SK-N-SH (cell line): Measurements from ENCODE around the gene SLC7A7. TPM values are rescaled to one million over a fixed set of nuclear protein-coding genes. Genes with fewer than 3 reads are reported as not detected.
"Not testable (repeated sequence)": the region's sequence is repeated elsewhere in the genome, so short reads cannot be mapped to it uniquely, and the experiment has no call there.

ENCODE experiments used
- CTCF ChIA-PET: fragments of 300-600, 350-600 bp; formaldehyde crosslinking; extraction: SDS; loops from one replicate; lab custom pipeline; 2021; lab: Yijun Ruan, JAX
- POLR2A ChIA-PET: fragments of 350-600 bp; sonication (Branson Sonifier 250); formaldehyde crosslinking; extraction: SDS; loops from one replicate; lab custom pipeline; 2020; ENCODE audit warnings: antibody characterized with exemption, inconsistent platforms; lab: Yijun Ruan, JAX
- DNase-seq: peaks from one replicate; pipeline ENCODE4 v3.0.0; 2012
- H2AFZ ChIP-seq: fragments of 200-600 bp; sonication (generic); 2 replicates; pipeline ENCODE4 v1.8.1; 2016; ENCODE audit warnings: antibody characterized with exemption, mild to moderate bottlenecking, low read depth
- H3F3A ChIP-seq: fragments of 200-600 bp; sonication (generic); replicated peaks from 2 replicates; pipeline ENCODE3; 2016; ENCODE audit warnings: antibody characterized with exemption, mild to moderate bottlenecking; ENCODE audit not compliant: insufficient read depth
- H3K27ac ChIP-seq, 2 experiments: fragments of 200-500 bp in 1 of 2; fragments of 200-600 bp in 1 of 2; sonication (Bioruptor generic) in 1 of 2; sonication (generic), shearing (Covaris generic) in 1 of 2; 2 replicates each; pipeline versions ENCODE4 v1.5.1 to v1.6.1; 2014 to 2016; ENCODE audit warnings: low read depth in 2 of 2, inconsistent platforms in 1 of 2, low read length in 1 of 2, mild to moderate bottlenecking in 1 of 2, mixed read lengths in 1 of 2
- H3K27me3 ChIP-seq: fragments of 200-600 bp; sonication (generic), shearing (Covaris generic); 2 replicates; pipeline ENCODE4 v1.6.1; 2016; ENCODE audit warnings: mixed run types; ENCODE audit not compliant: insufficient read depth
- H3K36me3 ChIP-seq, 2 experiments: fragments of 200-500 bp in 1 of 2; fragments of 200-600 bp in 1 of 2; sonication (Bioruptor generic) in 1 of 2; sonication (generic) in 1 of 2; replicated peaks in 1 of 2; 2 replicates each; pipeline versions ENCODE3 to v1.5.1; 2014 to 2016; ENCODE audit warnings: low read length in 1 of 2, mild to moderate bottlenecking in 1 of 2; ENCODE audit not compliant: insufficient read depth in 2 of 2, control insufficient read depth in 1 of 2
- H3K4me1 ChIP-seq, 2 experiments: fragments of 200-500 bp in 1 of 2; fragments of 200-600 bp in 1 of 2; sonication (Bioruptor generic) in 1 of 2; sonication (generic), shearing (Covaris generic) in 1 of 2; 2 replicates each; pipeline versions ENCODE4 v1.5.1 to v1.6.1; 2014 to 2016; ENCODE audit warnings: low read depth in 1 of 2, low read length in 1 of 2, mixed run types in 1 of 2; ENCODE audit not compliant: insufficient read depth in 2 of 2, control insufficient read depth in 1 of 2
- H3K4me2 ChIP-seq: fragments of 200-600 bp; sonication (generic), shearing (Covaris generic); 2 replicates; pipeline ENCODE4 v1.6.1; 2017; ENCODE audit warnings: mixed run types
- H3K4me3 ChIP-seq, 2 experiments: fragments of 200-500 bp in 1 of 2; fragments of 200-600 bp in 1 of 2; sonication (Bioruptor generic) in 1 of 2; sonication (generic), shearing (Covaris generic) in 1 of 2; 2 replicates each; pipeline versions ENCODE4 v1.5.1 to v1.8.1; 2014 to 2016; ENCODE audit warnings: low read depth in 2 of 2, inconsistent platforms in 1 of 2, low read length in 1 of 2, mild to moderate bottlenecking in 1 of 2, mixed read lengths in 1 of 2, moderate library complexity in 1 of 2
- H3K79me2 ChIP-seq: fragments of 200-600 bp; sonication (generic); 2 replicates; pipeline ENCODE4 v1.8.1; 2017; ENCODE audit warnings: mild to moderate bottlenecking; ENCODE audit not compliant: insufficient read depth
- H3K9ac ChIP-seq: fragments of 200-600 bp; sonication (generic); 2 replicates; pipeline ENCODE4 v1.6.1; 2017; ENCODE audit warnings: mixed run types
- H3K9me2 ChIP-seq: fragments of 200-600 bp; sonication (generic); 2 replicates; pipeline ENCODE4 v1.6.1; 2017; ENCODE audit warnings: mixed run types
- H3K9me3 ChIP-seq: fragments of 200-600 bp; sonication (generic); 2 replicates; pipeline ENCODE4 v1.6.1; 2017; ENCODE audit warnings: mixed run types, mild to moderate bottlenecking, moderate library complexity
- H4K20me1 ChIP-seq: fragments of 200-600 bp; sonication (generic); 2 replicates; pipeline ENCODE4 v1.6.1; 2017; ENCODE audit warnings: mild to moderate bottlenecking, mixed run types; ENCODE audit not compliant: insufficient read depth
- CHD2 ChIP-seq: fragments of 150-350 bp; IDR thresholded peaks from 2 replicates; pipeline ENCODE4 v1.6.1; 2018; ENCODE audit warnings: low read length; ENCODE audit not compliant: partially characterized antibody
- CTCF ChIP-seq: fragments of 200-600 bp; sonication (generic); IDR thresholded peaks from 2 replicates; pipeline ENCODE4 v1.6.1; 2017; ENCODE audit warnings: antibody characterized with exemption, mild to moderate bottlenecking, moderate library complexity
- EZH2phosphoT487 ChIP-seq: fragments of 200-600 bp; sonication (generic); IDR thresholded peaks from 2 replicates; pipeline ENCODE4 v1.6.1; 2017; ENCODE audit warnings: low read depth, mixed run types, mild to moderate bottlenecking, antibody characterized with exemption, moderate library complexity, borderline replicate concordance
- GATA2 ChIP-seq: sonication (generic); formaldehyde crosslinking; IDR thresholded peaks from 2 replicates; pipeline ENCODE4 v1.5.0; 2020; ENCODE audit warnings: mild to moderate bottlenecking, missing genetic modification reagents
- IRF3 ChIP-seq: fragments of 150-350 bp; IDR thresholded peaks from 2 replicates; pipeline ENCODE4 v1.6.1; 2016; ENCODE audit warnings: mild to moderate bottlenecking, low read depth, low read length
- JUND ChIP-seq: IDR thresholded peaks from 2 replicates; pipeline ENCODE4 v1.4.0; 2012
- PBX3 ChIP-seq: IDR thresholded peaks from 2 replicates; pipeline ENCODE4; 2012
- RAD21 ChIP-seq: IDR thresholded peaks from 2 replicates; pipeline ENCODE4 v1.6.1; 2012; ENCODE audit warnings: mild to moderate bottlenecking, low read length
- REST ChIP-seq: IDR thresholded peaks from 2 replicates; pipeline ENCODE4 v1.6.1; 2012; ENCODE audit warnings: mild to moderate bottlenecking, low read depth, low read length, moderate library complexity
- RXRA ChIP-seq: IDR thresholded peaks from 2 replicates; pipeline ENCODE4 v1.4.0; 2012; ENCODE audit warnings: low read depth, mild to moderate bottlenecking, borderline replicate concordance
- SIN3A ChIP-seq: IDR thresholded peaks from 2 replicates; pipeline ENCODE4 v1.6.1; 2012; ENCODE audit warnings: low read depth, mild to moderate bottlenecking, low read length, moderate library complexity, borderline replicate concordance
- SMC3 ChIP-seq: IDR thresholded peaks from 2 replicates; pipeline ENCODE4 v1.6.1; 2012; ENCODE audit warnings: low read depth, low read length, improper control_type of control experiment
- YY1 ChIP-seq: IDR thresholded peaks from 2 replicates; pipeline ENCODE4 v1.4.0; 2012; ENCODE audit warnings: low read depth, mild to moderate bottlenecking
- WGBS: methylation state at CpG from one replicate; pipeline ENCODE4 v1.1.6; 2017; ENCODE audit warnings: low lambda C conversion rate; 5-methylcytosine and 5-hydroxymethylcytosine counted together
- polyA plus RNA-seq, 3 experiments: library from polyadenylated mRNA; depleted of rRNA; stranded (reverse); fragments of >200 nt; gene quantifications; 2 replicates each; pipeline ENCODE4 v1.2.3, GENCODE V29; 2012

SLC7A7 gene
- polyA plus RNA-seq, 1 of the 3 experiments (the other 2 are of a cell fraction), result 0.30 TPM

- TF ChIP-seq REST, result no peak
- TF ChIP-seq PBX3, result no peak
- peak; percentile 60; the same call in 1 of the 2 replicates for TF ChIP-seq SIN3A
- no peak for TF ChIP-seq GATA2 (CRISPR knock-in tag)
- TF ChIP-seq JUND, result no peak
- peak; percentile 92 for TF ChIP-seq CTCF
Observed at GRCh38 chr14:22852940-22853767, 37.9 kb upstream of the SLC7A7 start (continued).

- peak overlapping the region in 1 of 2 experiments; percentile 90; a peak in 1 of 4 replicates for H3K27ac ChIP-seq
- peaks cover 18% of the 10 kb centered on the region for H3F3A ChIP-seq
- H3K79me2 ChIP-seq, result no peaks in the 10 kb centered on the region
- H3K9me2 ChIP-seq, result no peaks in the 10 kb centered on the region
- H4K20me1 ChIP-seq, result no peaks in the 10 kb centered on the region
- no peak overlapping the region for H3K4me3 ChIP-seq
- H3K36me3 ChIP-seq, result no peaks in the 10 kb centered on the region
- no peaks in the 10 kb centered on the region for H3K9me3 ChIP-seq
- H3K9ac ChIP-seq, result no peak overlapping the region
- no peak overlapping the region for H3K4me2 ChIP-seq
- WGBS, result 94% methylated on average over 2 of the region's 2 CpGs
- no peaks in the 10 kb centered on the region for H3K27me3 ChIP-seq
- no peak for TF ChIP-seq CHD2
- TF ChIP-seq YY1, result no peak
- TF ChIP-seq RXRA, result no peak
- TF ChIP-seq GATA2 (CRISPR knock-in tag), result no peak
- no peak for TF ChIP-seq EZH2phosphoT487
- TF ChIP-seq IRF3, result no peak
- no peak for TF ChIP-seq RAD21
- no peak for TF ChIP-seq SMC3
- peak overlapping the region; percentile 98 for H2AFZ ChIP-seq
- POLR2A ChIA-PET, result interaction anchor here (1.1 to 1.3 kb wide), 2 partner anchors 30 to 85 kb away, joined by 3 to 7 read pairs; no protein-coding TSS in a partner anchor
- peaks cover 31 to 36% of the 10 kb centered on the region in 2 experiments for H3K4me1 ChIP-seq
- CTCF ChIA-PET, result interaction anchor here (0.7 to 18.5 kb wide), 51 partner anchors 9 to 464 kb away, joined by 3 to 472 read pairs (median 5); partner anchors contain the start of genes LRP10, MMP14, MRPL52 and OXA1L
- DNase-seq, result no peak
Observed at GRCh38 chr14:22852599-22852939, 37.3 kb upstream of the SLC7A7 start.

- Histone ChIP-seq H3K27ac (peak overlapping the region in 1 of 2 experiments; percentile 90; a peak in 2 of 4 replicates), H2AFZ (peak overlapping the region; percentile 98; the same call in 1 of the 2 replicates), H3K4me1 (peaks cover 31 to 36% of the 10 kb centered on the region in 2 experiments), H3F3A (peaks cover 18% of the 10 kb centered on the region)
- not testable (repeated sequence) for H3K79me2 ChIP-seq, H3K9me2 ChIP-seq, H3K4me2 ChIP-seq, H3K36me3 ChIP-seq, H3K9me3 ChIP-seq, DNase-seq, H3K9ac ChIP-seq, H3K4me3 ChIP-seq, H3K27me3 ChIP-seq, H4K20me1 ChIP-seq
- ChIA-PET CTCF (interaction anchor here (0.7 to 18.5 kb wide), 39 partner anchors 11 to 464 kb away, joined by 3 to 472 read pairs (median 5); partner anchors contain the start of genes LRP10, MMP14, MRPL52 and OXA1L), POLR2A (interaction anchor here (0.6 to 1.1 kb wide), 2 partner anchors 29 to 157 kb away, joined by 5 to 7 read pairs; no protein-coding TSS in a partner anchor)
- 85% methylated on average over 12 of the region's 12 CpGs for WGBS
Observed at GRCh38 chr14:22852178-22852577, 36.9 kb upstream of the SLC7A7 start.
